ENCODE data around the gene AP3D1. TPM values are rescaled to one million over a fixed set of nuclear protein-coding genes. Genes with fewer than 3 reads are reported as not detected.

AP3D1 gene
- total RNA-seq, 1 donor from 2014 or later: 109 TPM

DNA sequence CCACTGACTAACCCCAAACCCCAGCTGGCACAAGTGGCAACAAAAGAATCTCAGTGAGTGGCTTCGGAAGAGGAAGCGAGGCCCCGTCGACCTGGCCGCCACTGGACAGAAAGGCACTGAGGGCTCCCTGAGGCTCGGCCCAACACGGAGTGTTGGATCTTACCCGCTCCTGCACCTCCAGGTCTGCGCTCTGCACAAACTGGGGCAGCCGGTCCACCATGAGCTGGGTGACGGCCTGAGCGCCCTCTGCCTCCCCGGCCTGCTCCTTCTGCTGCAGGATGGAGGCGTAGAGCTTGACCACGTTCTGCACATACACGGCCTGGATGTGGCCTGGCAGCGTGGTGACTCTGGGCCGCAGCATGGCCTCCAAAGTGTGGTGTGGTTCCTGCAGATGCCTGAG lies 32.9 kb downstream of the AP3D1 start:
- ChIA-PET POLR2A (no interaction called here), CTCF (no interaction called here)
- no peak for ATAC-seq (ENCODE audit: low read depth)
- Mint-ChIP-seq H3K4me3 (no peak overlapping the region), H3K4me1 (peaks cover 3% of the 10 kb centered on the region), H3K27me3 (no peaks in the 10 kb centered on the region), H3K27ac (no peak overlapping the region), H3K9me3 (no peaks in the 10 kb centered on the region), H3K36me3 (ENCODE audit: low read depth) (peaks cover 85% of the 10 kb centered on the region)
- DNase-seq: no peak
- intact Hi-C loops (cut with micrococcal nuclease): no loop called here
- no peak for TF ChIP-seq CTCF (IDR thresholded peaks at IDR 0.05)

GRCh38 chr19:2117215-2117960 lies 34.0 kb downstream of the AP3D1 start:
- ATAC-seq (ENCODE audit: low read depth): no peak
- no peak for DNase-seq
- CTCF ChIA-PET: no interaction called here
- Mint-ChIP-seq H3K9me3 (no peaks in the 10 kb centered on the region), H3K36me3 (ENCODE audit: low read depth) (peaks cover 80% of the 10 kb centered on the region), H3K27ac (no peak overlapping the region), H3K4me3 (no peak overlapping the region), H3K4me1 (peaks cover 3% of the 10 kb centered on the region), H3K27me3 (no peaks in the 10 kb centered on the region)
- no peak for TF ChIP-seq CTCF (IDR thresholded peaks at IDR 0.05)
- intact Hi-C loops (cut with micrococcal nuclease): no loop called here
- POLR2A ChIA-PET: no interaction called here

DNA sequence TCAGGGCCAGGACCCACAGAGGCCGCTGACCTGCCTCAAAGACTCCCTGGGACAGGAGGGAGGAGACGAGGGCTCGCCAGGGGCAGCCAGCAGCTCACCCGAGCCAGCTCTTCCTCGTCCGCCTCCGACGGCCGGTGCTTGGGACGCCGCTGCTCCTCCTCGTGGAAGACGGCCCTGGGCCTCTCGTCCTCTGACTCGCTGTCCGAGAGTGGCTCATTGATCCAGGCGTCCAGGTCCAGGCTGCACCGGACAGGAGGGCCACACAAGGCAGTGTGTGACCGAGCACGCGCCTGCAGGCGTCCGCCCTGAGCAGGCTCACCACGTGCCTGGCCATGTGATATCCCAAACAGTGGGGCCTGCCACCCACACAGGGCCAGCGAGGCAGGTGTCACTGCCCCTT lies 34.9 kb downstream of the AP3D1 start:
- peaks cover 82% of the 10 kb centered on the region for H3K36me3 Mint-ChIP-seq (ENCODE audit: low read depth)
- H3K9me3 Mint-ChIP-seq: no peaks in the 10 kb centered on the region
- H3K27ac Mint-ChIP-seq: no peak overlapping the region
- H3K27me3 Mint-ChIP-seq: no peaks in the 10 kb centered on the region
- no peak overlapping the region for H3K4me3 Mint-ChIP-seq
- ATAC-seq (ENCODE audit: low read depth) (no peak), DNase-seq (no peak)
- POLR2A ChIA-PET: no interaction called here
- no peak for TF ChIP-seq CTCF (IDR thresholded peaks at IDR 0.05)
- H3K4me1 Mint-ChIP-seq: peaks cover 3% of the 10 kb centered on the region
- CTCF ChIA-PET: no interaction called here
- intact Hi-C loops (cut with micrococcal nuclease): no loop called here

GRCh38 chr19:2115911-2116426 lies 35.4 kb downstream of the AP3D1 start:
- no peak for TF ChIP-seq CTCF (IDR thresholded peaks at IDR 0.05)
- intact Hi-C loops (cut with micrococcal nuclease): no loop called here
- DNase-seq: no peak
- no peaks in the 10 kb centered on the region for H3K27me3 Mint-ChIP-seq
- H3K4me3 Mint-ChIP-seq: no peak overlapping the region
- ChIA-PET POLR2A (no interaction called here), CTCF (no interaction called here)
- H3K27ac Mint-ChIP-seq: no peak overlapping the region
- peaks cover 3% of the 10 kb centered on the region for H3K4me1 Mint-ChIP-seq
- no peaks in the 10 kb centered on the region for H3K9me3 Mint-ChIP-seq
- ATAC-seq (ENCODE audit: low read depth): no peak
- peaks cover 80% of the 10 kb centered on the region for H3K36me3 Mint-ChIP-seq (ENCODE audit: low read depth)

DNA sequence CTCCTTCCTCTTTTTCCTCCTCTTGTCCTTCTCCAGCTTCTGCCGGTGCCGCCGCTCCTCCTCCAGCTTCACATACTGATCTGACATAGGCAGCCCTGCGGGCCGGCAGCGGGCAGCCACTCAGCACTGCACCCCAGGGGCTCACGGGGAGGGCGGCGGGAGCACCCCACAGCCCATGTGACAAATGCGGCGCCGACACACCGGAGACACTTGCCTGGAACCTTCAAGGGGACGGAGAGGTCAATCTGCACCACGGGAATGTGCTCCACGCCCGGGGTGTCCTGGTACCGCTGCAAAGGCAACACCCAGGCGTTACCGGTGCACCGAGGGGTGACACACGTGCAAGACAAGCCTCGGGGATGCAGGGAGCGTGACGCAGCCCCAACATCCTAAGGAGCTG lies 36.0 kb downstream of the AP3D1 start:
- no peaks in the 10 kb centered on the region for H3K9me3 Mint-ChIP-seq
- CTCF ChIA-PET: no interaction called here
- no peak overlapping the region for H3K27ac Mint-ChIP-seq
- peaks cover 3% of the 10 kb centered on the region for H3K4me1 Mint-ChIP-seq
- ATAC-seq (ENCODE audit: low read depth) (no peak), DNase-seq (no peak)
- peaks cover 75% of the 10 kb centered on the region for H3K36me3 Mint-ChIP-seq (ENCODE audit: low read depth)
- intact Hi-C loops (cut with micrococcal nuclease): no loop called here
- no peaks in the 10 kb centered on the region for H3K27me3 Mint-ChIP-seq
- H3K4me3 Mint-ChIP-seq: no peak overlapping the region
- POLR2A ChIA-PET: no interaction called here
- no peak for TF ChIP-seq CTCF (IDR thresholded peaks at IDR 0.05)
